ENCODE measurements around the gene GRM8.

GRM8 gene

DNA sequence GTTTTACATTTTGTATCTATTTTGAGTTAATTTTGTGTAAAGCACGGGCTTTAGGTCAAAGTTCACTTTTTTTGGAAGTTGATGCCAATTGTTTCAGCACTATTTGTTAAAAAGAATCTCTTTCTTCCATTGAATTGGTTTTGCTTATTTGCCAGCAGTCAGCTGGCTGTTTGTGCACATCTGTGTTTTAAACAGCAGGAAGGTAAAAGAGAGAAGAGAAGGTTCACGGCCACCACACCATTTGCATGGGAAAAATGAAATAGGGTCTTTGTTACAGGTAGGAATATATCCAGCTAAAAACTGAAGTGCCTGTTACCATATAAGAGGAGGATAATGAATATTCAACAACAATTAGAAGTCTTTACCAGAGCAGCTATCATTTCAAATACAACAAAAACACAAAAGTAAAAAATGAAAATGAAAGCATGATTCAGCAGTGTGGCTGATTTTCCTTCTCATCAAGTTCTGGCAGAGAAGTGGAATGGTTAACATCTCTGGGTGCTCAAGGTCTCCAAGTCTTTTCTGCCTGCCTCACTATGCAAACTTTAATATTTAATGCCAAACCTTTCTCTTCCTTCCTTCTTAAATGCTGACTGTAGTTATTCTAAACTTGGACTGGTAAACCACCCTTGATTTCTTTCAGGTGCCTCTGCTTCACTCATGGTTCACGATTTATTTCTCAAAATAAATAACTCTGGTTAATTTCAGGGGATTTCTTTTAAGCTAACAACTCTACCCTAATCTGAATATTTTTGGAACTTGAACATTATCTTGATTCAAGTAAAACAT, 841.5 kb downstream of the GRM8 start:
- DNase-seq: no peak

DNA sequence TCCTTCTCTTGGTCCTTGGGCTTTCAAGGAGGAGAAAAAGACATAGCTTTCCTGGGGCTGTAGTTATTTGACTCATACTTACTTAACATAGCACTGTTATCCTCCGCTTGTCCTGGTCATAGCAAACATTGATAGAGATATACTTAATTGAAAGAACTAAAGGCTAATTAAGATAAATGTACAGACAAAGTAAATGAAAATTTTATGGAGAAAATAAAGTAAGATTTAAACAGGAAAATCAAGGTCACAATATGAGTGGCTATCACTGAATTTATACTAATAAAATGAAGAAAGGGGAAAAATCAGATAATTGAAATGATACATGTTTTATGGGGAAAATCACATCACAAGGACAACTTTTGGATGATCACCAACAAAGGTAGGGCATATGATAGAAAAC, 849.7 kb downstream of the GRM8 start:
- DNase-seq: no peak

DNA sequence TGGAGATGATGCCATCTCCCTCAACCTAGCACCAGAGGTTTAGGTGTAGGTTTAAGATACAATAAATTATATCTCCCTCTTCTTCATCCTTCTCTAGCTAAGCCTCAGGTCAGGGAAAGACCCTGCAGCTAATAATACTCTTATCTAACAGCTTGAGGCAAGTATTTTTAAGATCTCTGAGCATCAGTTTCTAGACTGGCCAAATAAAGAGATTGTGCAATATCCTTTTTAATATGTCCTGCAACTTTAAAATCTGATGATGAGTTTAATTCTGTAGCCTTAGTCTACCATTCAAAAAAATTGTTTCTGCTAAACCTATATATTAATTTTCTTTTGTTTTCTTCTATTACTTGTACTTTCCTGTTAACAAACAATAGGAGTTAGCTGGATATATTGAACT, 850.8 kb downstream of the GRM8 start:
- DNase-seq: no peak

DNA sequence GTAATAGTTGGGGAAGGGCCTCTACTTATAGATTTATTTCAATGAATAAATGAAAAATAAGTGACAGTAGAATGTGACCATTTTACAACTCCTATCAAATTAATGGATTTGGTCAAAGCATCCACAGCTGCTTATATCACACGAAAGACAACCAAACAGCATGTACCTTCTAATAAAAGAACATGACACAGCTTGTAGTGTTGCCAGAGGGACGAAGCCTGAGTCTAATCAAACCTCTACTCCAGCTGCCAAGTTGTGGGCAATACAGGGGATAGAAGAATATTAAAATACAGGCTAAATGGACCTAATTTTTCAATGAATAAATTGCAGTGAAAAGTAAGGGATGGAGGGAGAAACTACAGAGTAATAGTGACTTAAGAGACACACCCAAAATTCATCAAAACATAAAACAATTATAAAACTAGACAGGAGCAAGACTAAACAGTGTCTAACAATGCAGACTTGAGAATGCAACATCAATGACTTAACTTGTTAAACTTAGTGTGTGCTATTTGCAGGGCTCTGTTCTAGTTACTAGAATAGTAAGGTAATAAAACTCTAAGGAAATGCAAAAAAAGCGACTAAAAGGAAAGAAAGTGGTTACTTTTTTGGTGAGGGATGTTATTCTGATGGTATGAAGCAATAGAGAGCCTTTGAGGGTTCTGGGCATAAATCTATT, 853.8 kb downstream of the GRM8 start:
- no peak for DNase-seq

DNA sequence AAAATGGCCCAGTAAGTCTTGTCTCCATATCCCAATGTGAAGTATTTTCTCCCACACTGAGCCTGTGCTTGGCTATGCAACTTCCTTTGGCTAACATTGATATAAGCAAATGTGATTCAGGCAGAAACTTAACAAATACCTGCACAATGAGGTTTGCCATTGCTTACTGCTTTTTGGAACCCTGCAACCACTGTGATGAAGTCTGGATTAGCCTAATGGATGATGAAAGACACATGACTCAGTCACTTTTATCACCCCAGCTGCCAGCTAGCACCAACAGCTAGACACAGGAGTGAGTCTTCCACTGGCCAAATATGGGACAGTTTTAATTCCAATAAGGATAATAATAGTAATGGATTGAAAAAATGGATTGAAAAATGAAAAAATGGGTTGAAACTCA, 854.5 kb downstream of the GRM8 start:
- DNase-seq: no peak

DNA sequence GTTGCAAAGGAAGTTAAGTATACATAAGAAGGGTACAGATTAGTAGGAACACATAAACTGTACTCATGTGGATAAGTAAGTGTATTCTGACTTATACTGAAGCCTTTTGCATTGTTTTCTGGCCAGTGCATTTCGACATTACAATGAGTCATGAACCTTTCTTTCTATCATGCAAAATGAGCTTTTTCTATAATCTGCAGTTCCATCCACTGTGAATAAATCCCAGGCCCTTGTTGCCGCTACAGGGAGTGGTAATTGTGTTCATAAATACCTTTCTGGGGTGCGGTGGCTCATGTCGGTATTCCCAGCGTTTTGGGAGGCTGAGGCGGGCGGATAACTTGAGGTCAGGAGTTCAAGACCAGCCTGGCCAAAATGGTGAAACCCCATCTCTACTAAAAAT, 858.3 kb downstream of the GRM8 start:
- DNase-seq: no peak
